ENCODE data around the gene PDE4D. TPM values are rescaled to one million over a fixed set of nuclear protein-coding genes. Genes with fewer than 3 reads are reported as not detected.
A peak's percentile ranks its signal among the peaks of the same experiment; 100 is the strongest.

PDE4D gene
- total RNA-seq, 1 donor from 2014 or later = 14.2 TPM

- Histone ChIP-seq H3K4me1 (ENCODE audit: insufficient read depth, low read length) (peaks cover 11% of the 10 kb centered on the region), H3K27ac (ENCODE audit: low read depth, low read length) (no peak overlapping the region), H3K9me3 (ENCODE audit: insufficient read depth, low read depth, low read length) (no peaks in the 10 kb centered on the region), H3K79me2 (ENCODE audit: insufficient read depth, low read length) (no peaks in the 10 kb centered on the region), H2AFZ (ENCODE audit: low read depth, low read length) (no peak overlapping the region), H3K36me3 (ENCODE audit: insufficient read depth, low read length) (no peaks in the 10 kb centered on the region), H3K4me2 (ENCODE audit: low read length) (peak overlapping the region; percentile 49), H4K20me1 (ENCODE audit: insufficient read depth, low read length) (no peaks in the 10 kb centered on the region), H3K27me3 (ENCODE audit: insufficient read depth, low read length) (no peaks in the 10 kb centered on the region), H3K4me3 (ENCODE audit: insufficient read depth, low read depth, low read length) (no peak overlapping the region), H3K9ac (ENCODE audit: low read length) (no peak overlapping the region)
- no peak for TF ChIP-seq EZH2 (IDR thresholded peaks at IDR 0.05; ENCODE audit: insufficient read depth, low read length)
- TF ChIP-seq, protein P1, sequence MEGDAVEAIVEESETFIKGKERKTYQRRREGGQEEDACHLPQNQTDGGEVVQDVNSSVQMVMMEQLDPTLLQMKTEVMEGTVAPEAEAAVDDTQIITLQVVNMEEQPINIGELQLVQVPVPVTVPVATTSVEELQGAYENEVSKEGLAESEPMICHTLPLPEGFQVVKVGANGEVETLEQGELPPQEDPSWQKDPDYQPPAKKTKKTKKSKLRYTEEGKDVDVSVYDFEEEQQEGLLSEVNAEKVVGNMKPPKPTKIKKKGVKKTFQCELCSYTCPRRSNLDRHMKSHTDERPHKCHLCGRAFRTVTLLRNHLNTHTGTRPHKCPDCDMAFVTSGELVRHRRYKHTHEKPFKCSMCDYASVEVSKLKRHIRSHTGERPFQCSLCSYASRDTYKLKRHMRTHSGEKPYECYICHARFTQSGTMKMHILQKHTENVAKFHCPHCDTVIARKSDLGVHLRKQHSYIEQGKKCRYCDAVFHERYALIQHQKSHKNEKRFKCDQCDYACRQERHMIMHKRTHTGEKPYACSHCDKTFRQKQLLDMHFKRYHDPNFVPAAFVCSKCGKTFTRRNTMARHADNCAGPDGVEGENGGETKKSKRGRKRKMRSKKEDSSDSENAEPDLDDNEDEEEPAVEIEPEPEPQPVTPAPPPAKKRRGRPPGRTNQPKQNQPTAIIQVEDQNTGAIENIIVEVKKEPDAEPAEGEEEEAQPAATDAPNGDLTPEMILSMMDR (IDR thresholded peaks at IDR 0.05; ENCODE audit: insufficient read depth, low read depth, low read length) = no peak
- FAIRE-seq (no peak), DNase-seq (ENCODE audit: low read depth) (no peak)
- H3K4me1 Mint-ChIP-seq (ENCODE audit: low read depth, unreplicated experiment) = peaks cover 25% of the 10 kb centered on the region
- no peaks in the 10 kb centered on the region for H3K9me3 Mint-ChIP-seq (ENCODE audit: unreplicated experiment)
- peak overlapping the region; percentile 31 for H3K27ac Mint-ChIP-seq (ENCODE audit: unreplicated experiment)
- H3K27me3 Mint-ChIP-seq (ENCODE audit: low read depth, unreplicated experiment) = no peaks in the 10 kb centered on the region
- H3K4me3 Mint-ChIP-seq (ENCODE audit: unreplicated experiment) = no peak overlapping the region
- no peaks in the 10 kb centered on the region for H3K36me3 Mint-ChIP-seq (ENCODE audit: low read depth, unreplicated experiment)
Measured at GRCh38 chr5:59098743-59099142, 794.8 kb downstream of the PDE4D start.

DNA sequence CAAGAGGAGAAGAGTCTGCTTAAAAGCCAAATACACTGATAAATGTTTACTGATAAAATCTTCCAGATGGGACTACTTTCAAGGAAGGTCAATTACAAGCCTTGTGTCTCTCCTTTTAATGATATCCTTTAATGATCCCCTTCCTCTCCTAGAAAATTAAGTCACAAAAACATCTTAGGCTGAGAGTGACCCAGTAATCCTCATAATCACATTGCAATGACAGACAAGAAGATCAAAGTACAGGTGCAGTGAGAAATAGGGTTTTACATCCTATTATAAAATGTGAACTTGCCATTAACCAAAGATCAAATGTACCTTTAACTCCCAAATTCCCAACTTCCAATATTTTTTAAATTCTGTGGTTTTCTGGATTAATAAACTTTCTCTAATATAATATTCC is 795.8 kb downstream of the PDE4D start:
- peaks cover 11% of the 10 kb centered on the region for H3K4me1 ChIP-seq (ENCODE audit: insufficient read depth, low read length)
- no peak overlapping the region for H3K4me3 ChIP-seq (ENCODE audit: insufficient read depth, low read depth, low read length)
- H3K9me3 ChIP-seq (ENCODE audit: insufficient read depth, low read depth, low read length) = no peaks in the 10 kb centered on the region
- TF ChIP-seq EZH2 (IDR thresholded peaks at IDR 0.05; ENCODE audit: insufficient read depth, low read length) = no peak
- TF ChIP-seq, protein P1 (IDR thresholded peaks at IDR 0.05; ENCODE audit: insufficient read depth, low read depth, low read length) = no peak
- H3K4me3 Mint-ChIP-seq (ENCODE audit: unreplicated experiment) = no peak overlapping the region
- no peak overlapping the region for H3K9ac ChIP-seq (ENCODE audit: low read length)
- no peaks in the 10 kb centered on the region for H3K36me3 ChIP-seq (ENCODE audit: insufficient read depth, low read length)
- FAIRE-seq = no peak
- no peak overlapping the region for H3K27ac ChIP-seq (ENCODE audit: low read depth, low read length)
- H3K4me2 ChIP-seq (ENCODE audit: low read length) = no peak overlapping the region
- no peak overlapping the region for H2AFZ ChIP-seq (ENCODE audit: low read depth, low read length)
- H4K20me1 ChIP-seq (ENCODE audit: insufficient read depth, low read length) = no peaks in the 10 kb centered on the region
- no peaks in the 10 kb centered on the region for H3K79me2 ChIP-seq (ENCODE audit: insufficient read depth, low read length)
- no peak overlapping the region for H3K27ac Mint-ChIP-seq (ENCODE audit: unreplicated experiment)
- DNase-seq (ENCODE audit: low read depth) = no peak
- peaks cover 24% of the 10 kb centered on the region for H3K4me1 Mint-ChIP-seq (ENCODE audit: low read depth, unreplicated experiment)
- H3K27me3 Mint-ChIP-seq (ENCODE audit: low read depth, unreplicated experiment) = no peaks in the 10 kb centered on the region
- no peaks in the 10 kb centered on the region for H3K36me3 Mint-ChIP-seq (ENCODE audit: low read depth, unreplicated experiment)
- no peaks in the 10 kb centered on the region for H3K27me3 ChIP-seq (ENCODE audit: insufficient read depth, low read length)
- no peaks in the 10 kb centered on the region for H3K9me3 Mint-ChIP-seq (ENCODE audit: unreplicated experiment)

- no peak for TF ChIP-seq EZH2 (IDR thresholded peaks at IDR 0.05; ENCODE audit: insufficient read depth, low read length)
- TF ChIP-seq, protein P1 (IDR thresholded peaks at IDR 0.05; ENCODE audit: insufficient read depth, low read depth, low read length) = no peak
- no peaks in the 10 kb centered on the region for H3K27me3 Mint-ChIP-seq (ENCODE audit: low read depth, unreplicated experiment)
- H4K20me1 ChIP-seq (ENCODE audit: insufficient read depth, low read length) = no peaks in the 10 kb centered on the region
- no peaks in the 10 kb centered on the region for H3K9me3 ChIP-seq (ENCODE audit: insufficient read depth, low read depth, low read length)
- H3K4me2 ChIP-seq (ENCODE audit: low read length) = peak overlapping the region; percentile 43
- no peak overlapping the region for H2AFZ ChIP-seq (ENCODE audit: low read depth, low read length)
- H3K9ac ChIP-seq (ENCODE audit: low read length) = no peak overlapping the region
- H3K4me1 ChIP-seq (ENCODE audit: insufficient read depth, low read length) = peaks cover 11% of the 10 kb centered on the region
- H3K9me3 Mint-ChIP-seq (ENCODE audit: unreplicated experiment) = no peaks in the 10 kb centered on the region
- H3K27me3 ChIP-seq (ENCODE audit: insufficient read depth, low read length) = no peaks in the 10 kb centered on the region
- H3K4me3 ChIP-seq (ENCODE audit: insufficient read depth, low read depth, low read length) = no peak overlapping the region
- FAIRE-seq (no peak), DNase-seq (ENCODE audit: low read depth) (peak; percentile 70)
- peaks cover 25% of the 10 kb centered on the region for H3K4me1 Mint-ChIP-seq (ENCODE audit: low read depth, unreplicated experiment)
- no peak overlapping the region for H3K27ac ChIP-seq (ENCODE audit: low read depth, low read length)
- no peak overlapping the region for H3K27ac Mint-ChIP-seq (ENCODE audit: unreplicated experiment)
- H3K4me3 Mint-ChIP-seq (ENCODE audit: unreplicated experiment) = no peak overlapping the region
- H3K36me3 Mint-ChIP-seq (ENCODE audit: low read depth, unreplicated experiment) = no peaks in the 10 kb centered on the region
- no peaks in the 10 kb centered on the region for H3K79me2 ChIP-seq (ENCODE audit: insufficient read depth, low read length)
- no peaks in the 10 kb centered on the region for H3K36me3 ChIP-seq (ENCODE audit: insufficient read depth, low read length)
Measured at GRCh38 chr5:59097116-59097515, 796.4 kb downstream of the PDE4D start.

All from astrocyte (in vitro differentiated cells and primary cell).